Lower leg skin (tissue), 3 donors: Measurements from ENCODE around the gene VCAM1.

Experiments
- POLR2A ChIP-seq, 2 donors: fragments of 450-650 bp; IDR thresholded peaks; one replicate each; pipeline ENCODE4 v1.6.1; 2016 to 2017; ENCODE audit warnings: antibody characterized with exemption in 2 of 2, mild to moderate bottlenecking in 1 of 2, moderate library complexity in 1 of 2
- TF ChIP-seq, protein P1 (sequence below), 3 donors: fragments of 450-650 bp; IDR thresholded peaks; one replicate each; pipeline ENCODE4 v1.5.1; 2016; ENCODE audit warnings: antibody characterized with exemption in 3 of 3, mild to moderate bottlenecking in 3 of 3, moderate library complexity in 2 of 3

DNA sequence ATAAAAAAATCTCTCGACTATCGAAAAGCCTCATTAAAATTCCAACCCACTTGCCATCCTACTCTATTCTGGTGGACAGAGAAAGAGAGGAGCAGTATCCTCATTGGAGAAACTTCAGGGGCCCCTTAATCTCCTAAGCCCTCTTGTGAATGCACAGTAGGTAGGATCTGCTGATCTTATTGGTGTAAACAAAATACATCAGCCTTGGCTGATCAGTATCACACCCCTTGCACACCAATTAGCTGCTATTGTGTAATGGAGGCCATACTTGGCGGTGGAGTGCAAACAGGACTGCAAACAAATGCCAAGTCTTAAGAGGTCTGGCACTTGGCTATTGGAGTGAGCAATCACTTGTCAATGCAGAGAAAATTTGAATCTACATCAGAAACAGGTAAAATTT lies 15.7 kb downstream of the VCAM1 start:
- no peak for TF ChIP-seq POLR2A (IDR thresholded peaks at IDR 0.05)
- TF ChIP-seq, protein P1, sequence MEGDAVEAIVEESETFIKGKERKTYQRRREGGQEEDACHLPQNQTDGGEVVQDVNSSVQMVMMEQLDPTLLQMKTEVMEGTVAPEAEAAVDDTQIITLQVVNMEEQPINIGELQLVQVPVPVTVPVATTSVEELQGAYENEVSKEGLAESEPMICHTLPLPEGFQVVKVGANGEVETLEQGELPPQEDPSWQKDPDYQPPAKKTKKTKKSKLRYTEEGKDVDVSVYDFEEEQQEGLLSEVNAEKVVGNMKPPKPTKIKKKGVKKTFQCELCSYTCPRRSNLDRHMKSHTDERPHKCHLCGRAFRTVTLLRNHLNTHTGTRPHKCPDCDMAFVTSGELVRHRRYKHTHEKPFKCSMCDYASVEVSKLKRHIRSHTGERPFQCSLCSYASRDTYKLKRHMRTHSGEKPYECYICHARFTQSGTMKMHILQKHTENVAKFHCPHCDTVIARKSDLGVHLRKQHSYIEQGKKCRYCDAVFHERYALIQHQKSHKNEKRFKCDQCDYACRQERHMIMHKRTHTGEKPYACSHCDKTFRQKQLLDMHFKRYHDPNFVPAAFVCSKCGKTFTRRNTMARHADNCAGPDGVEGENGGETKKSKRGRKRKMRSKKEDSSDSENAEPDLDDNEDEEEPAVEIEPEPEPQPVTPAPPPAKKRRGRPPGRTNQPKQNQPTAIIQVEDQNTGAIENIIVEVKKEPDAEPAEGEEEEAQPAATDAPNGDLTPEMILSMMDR (IDR thresholded peaks at IDR 0.05), result no peak
